Pancreas (tissue), 10 donors: ENCODE measurements around the gene JSRP1. TPM values are rescaled to one million over a fixed set of nuclear protein-coding genes. Genes with fewer than 3 reads are reported as not detected.

Source experiments
- ATAC-seq, 4 donors: fragments of 200-7000 bp; cut with Tn5 transposase; one replicate each; pipeline versions ENCODE4 v1.8.0 to v1.9.1; 2020; ENCODE audit warnings: mild to moderate bottlenecking in 4 of 4, moderate library complexity in 4 of 4
- DNase-seq, 6 donors: peaks; one replicate each; pipeline ENCODE4 v3.0.0-alpha.2; 2020
- FAIRE-seq: peaks from 2 replicates; lab custom pipeline; 2012; peaks lifted over from hg19 to GRCh38; lab: Jason Lieb, UNC
- H3K27ac ChIP-seq, 4 donors: fragments of 200-600 bp; sonication (generic); 1 replicate in 3 of 4; 2 replicates in 1 of 4; pipeline versions ENCODE4 v1.5.0 to v1.8.0; 2020
- H3K27me3 ChIP-seq, 4 donors: fragments of 200-600 bp; one replicate each; pipeline ENCODE4 v1.8.0; 2021
- H3K36me3 ChIP-seq, 3 donors: fragments of 200-600 bp; sonication (generic) in 1 of 3; one replicate each; pipeline versions ENCODE4 v1.5.0 to v1.8.0; 2020 to 2021
- H3K4me1 ChIP-seq, 3 donors: fragments of 200-600 bp; one replicate each; pipeline ENCODE4 v1.8.0; 2021
- H3K4me3 ChIP-seq, 4 donors: fragments of 200-600 bp; sonication (generic) in 2 of 4; one replicate each; pipeline versions ENCODE4 v1.5.0 to v1.8.0; 2020 to 2021
- H3K9me3 ChIP-seq, 4 donors: fragments of 200-600 bp; one replicate each; pipeline ENCODE4 v1.8.0; 2021
- WGBS, 2 donors: extraction: QIAGEN DNeasy Blood & Tissue Kit; methylation state at CpG; one replicate each; pipeline ENCODE4 v1.1.7; 2013; 5-methylcytosine and 5-hydroxymethylcytosine counted together
- intact Hi-C, 3 donors: fragments of 100-400 bp; cut with DNase I; formaldehyde crosslinking; loops; one replicate each; pipeline versions ENCODE4 v1.11.1 to v1.14.2; 2022
- polyA plus RNA-seq, 2 donors: library from polyadenylated mRNA; stranded (reverse); fragments of 200-250 nt; gene quantifications; one replicate each; pipeline ENCODE4 v1.2.3, GENCODE V29; 2013
- total RNA-seq, 6 donors: library from RNA; stranded (reverse); fragmentation: NEBNext Ultra II Directional in 4 of 6; extraction: Animal tissue kit (Norgen Biotek cat#: 25700) in 4 of 6; gene quantifications; one replicate each; pipeline versions ENCODE4 v1.2.1 to v1.2.4, GENCODE V29; 2021 to 2023
- TF ChIP-seq, protein P1 (sequence below), 4 donors: fragments of 200-600 bp; sonication (generic) in 3 of 4; IDR thresholded peaks; one replicate each; pipeline versions ENCODE4 v1.5.0 to v1.8.0; 2021; ENCODE audit warnings: antibody characterized with exemption in 4 of 4
- donor health status: healthy with polysubstance abuse.
- donor health status: DM: no; HTN: no; CAD: no; lungs with moderate emphysema.
- donor health status: DM: no; HTN: no; CAD: no.
- donor health status: control.
- donor health status: control.
- donor health status: Bipolar disorder and iron deficiency.
- donor health status: DM: yes; HTN: yes; CAD: no.
- donor health status: DM: no; HTN: no; CAD: no.
- donor health status: DM: no; HTN: no; CAD: no.
- donor health status: DM: yes; HTN: yes; CAD: no.

Gene JSRP1
- total and polyA plus RNA-seq, 8 donors, result 0.29 to 4.0 (median 1.0) TPM; not detected in 2

DNA sequence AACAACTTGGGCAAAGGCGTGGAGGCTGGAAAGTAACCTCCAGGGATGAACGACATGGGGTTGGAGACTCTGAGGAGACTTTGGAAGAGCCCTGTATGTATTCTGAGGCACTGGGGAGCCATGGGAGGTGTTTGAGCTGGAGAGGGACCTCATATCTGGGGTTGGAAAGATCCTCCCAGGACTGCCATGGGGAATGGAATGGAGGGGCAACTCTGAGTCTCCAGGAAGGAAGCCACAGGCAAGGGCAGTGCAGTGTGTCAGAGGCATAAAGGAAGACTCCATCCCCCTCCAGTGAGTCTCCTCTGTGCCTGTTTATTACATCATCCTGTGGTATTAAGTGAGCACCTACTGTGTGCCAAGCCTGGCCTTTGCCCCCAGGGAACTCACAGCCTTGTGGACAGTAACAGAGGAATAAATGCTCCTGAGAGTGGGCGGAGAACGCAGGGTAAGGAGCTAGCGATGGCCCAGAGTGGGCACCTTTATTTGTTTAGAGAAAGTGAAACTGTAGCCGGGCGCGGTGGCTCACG is 18.0 kb upstream of the JSRP1 start:
- no peaks in the 10 kb centered on the region for H3K9me3 ChIP-seq
- TF ChIP-seq, protein P1, sequence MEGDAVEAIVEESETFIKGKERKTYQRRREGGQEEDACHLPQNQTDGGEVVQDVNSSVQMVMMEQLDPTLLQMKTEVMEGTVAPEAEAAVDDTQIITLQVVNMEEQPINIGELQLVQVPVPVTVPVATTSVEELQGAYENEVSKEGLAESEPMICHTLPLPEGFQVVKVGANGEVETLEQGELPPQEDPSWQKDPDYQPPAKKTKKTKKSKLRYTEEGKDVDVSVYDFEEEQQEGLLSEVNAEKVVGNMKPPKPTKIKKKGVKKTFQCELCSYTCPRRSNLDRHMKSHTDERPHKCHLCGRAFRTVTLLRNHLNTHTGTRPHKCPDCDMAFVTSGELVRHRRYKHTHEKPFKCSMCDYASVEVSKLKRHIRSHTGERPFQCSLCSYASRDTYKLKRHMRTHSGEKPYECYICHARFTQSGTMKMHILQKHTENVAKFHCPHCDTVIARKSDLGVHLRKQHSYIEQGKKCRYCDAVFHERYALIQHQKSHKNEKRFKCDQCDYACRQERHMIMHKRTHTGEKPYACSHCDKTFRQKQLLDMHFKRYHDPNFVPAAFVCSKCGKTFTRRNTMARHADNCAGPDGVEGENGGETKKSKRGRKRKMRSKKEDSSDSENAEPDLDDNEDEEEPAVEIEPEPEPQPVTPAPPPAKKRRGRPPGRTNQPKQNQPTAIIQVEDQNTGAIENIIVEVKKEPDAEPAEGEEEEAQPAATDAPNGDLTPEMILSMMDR (IDR thresholded peaks at IDR 0.05), result no peak
- H3K27me3 ChIP-seq, result no peaks in the 10 kb centered on the region
- intact Hi-C loops, result loop anchor here in 1 of 3 donors (5.0 kb wide), 1 partner anchor 37 kb away; the partner anchor contains the start of genes PLEKHJ1 and SF3A2
- ATAC-seq (no peak), DNase-seq (no peak), FAIRE-seq (no peak)
- peak overlapping the region in 1 of 4 donors; percentile 28 for H3K4me3 ChIP-seq
- H3K27ac ChIP-seq, result peak overlapping the region in 3 of 4 donors; percentile 8 to 70 (median 54)
- WGBS, 2 donors, result 86 to 90% methylated on average over 9 of the region's 9 CpGs
- peaks cover 8 to 18% (median 12%) of the 10 kb centered on the region in 3 donors for H3K4me1 ChIP-seq
- peaks cover 0 to 13% (median 5%) of the 10 kb centered on the region in 3 donors for H3K36me3 ChIP-seq

GRCh38 chr19:2273356-2274184 is 17.4 kb upstream of the JSRP1 start:
- 13 to 17% methylated on average over 42 to 45 of the region's 45 CpGs for WGBS, 2 donors
- H3K4me1 ChIP-seq, result peaks cover 8 to 21% (median 14%) of the 10 kb centered on the region in 3 donors
- peak overlapping the region in 2 of 4 donors; percentile 54 to 70 for H3K27ac ChIP-seq
- intact Hi-C loops, result loop anchor here in 1 of 3 donors (5.0 kb wide), 1 partner anchor 36 kb away; the partner anchor contains the start of genes PLEKHJ1 and SF3A2
- no peaks in the 10 kb centered on the region for H3K27me3 ChIP-seq
- H3K9me3 ChIP-seq, result no peaks in the 10 kb centered on the region
- DNase-seq (peak; percentile 60 to 94 (median 83)), FAIRE-seq (no peak), ATAC-seq (peak; percentile 26 to 32 (median 29))
- H3K4me3 ChIP-seq, result peak overlapping the region in 2 of 4 donors; percentile 11 to 28
- TF ChIP-seq, protein P1 (IDR thresholded peaks at IDR 0.05), result peak; percentile 91 to 98 (median 96)
- H3K36me3 ChIP-seq, result peaks cover 0 to 13% (median 5%) of the 10 kb centered on the region in 3 donors

DNA sequence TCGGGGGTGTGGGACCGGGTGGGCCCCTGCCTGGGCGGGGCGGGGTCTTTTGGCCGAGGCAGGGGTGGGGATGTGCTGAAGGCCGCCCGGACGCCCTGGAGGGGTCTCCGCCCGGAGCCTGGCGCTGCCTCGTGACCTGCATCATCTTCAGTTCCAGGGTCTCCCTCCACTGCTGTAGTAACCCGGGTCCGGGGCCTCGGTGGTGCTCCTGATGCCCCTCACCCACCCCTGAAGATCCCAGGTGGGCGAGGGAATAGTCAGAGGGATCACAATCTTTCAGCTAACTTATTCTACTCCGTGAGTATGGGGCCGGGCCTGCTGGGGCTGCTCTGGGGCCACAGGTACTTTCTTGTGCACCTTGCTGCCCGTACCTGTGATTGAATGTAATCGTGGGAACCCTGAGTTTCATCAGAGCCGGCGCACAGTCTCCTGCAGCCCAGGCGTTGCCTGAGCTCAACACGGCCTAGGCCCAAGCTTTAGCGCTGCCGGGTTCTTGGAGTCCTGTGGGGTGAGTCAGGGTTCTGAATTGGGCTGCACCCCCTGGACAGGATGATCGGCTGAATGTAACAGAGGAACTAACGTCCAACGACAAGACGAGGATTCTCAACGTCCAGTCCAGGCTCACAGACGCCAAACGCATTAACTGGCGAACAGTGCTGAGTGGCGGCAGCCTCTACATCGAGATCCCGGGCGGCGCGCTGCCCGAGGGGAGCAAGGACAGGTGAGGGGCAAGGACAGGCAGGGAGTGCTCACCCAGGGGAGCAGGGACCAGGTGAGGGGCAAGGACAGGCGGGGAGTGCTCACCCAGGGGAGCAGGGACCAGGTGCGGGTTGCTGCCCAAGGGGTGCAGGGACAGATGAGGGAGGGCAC is 15.3 kb upstream of the JSRP1 start:
- FAIRE-seq (no peak), DNase-seq (peak in 1 of 6 donors; percentile 48)
- peak overlapping the region; percentile 97 to 100 (median 98) for H3K27ac ChIP-seq

More for the DNA sequence above, 15.3 kb upstream of the JSRP1 start:
- no peak for ATAC-seq
- H3K9me3 ChIP-seq, result no peaks in the 10 kb centered on the region
- peak overlapping the region; percentile 82 to 99 (median 98) for H3K4me3 ChIP-seq
- no peaks in the 10 kb centered on the region for H3K27me3 ChIP-seq
- H3K4me1 ChIP-seq, result peaks cover 8 to 25% (median 20%) of the 10 kb centered on the region in 3 donors
- peaks cover 0 to 13% (median 5%) of the 10 kb centered on the region in 3 donors for H3K36me3 ChIP-seq
- intact Hi-C loops, result loop anchor here in 1 of 3 donors (5.0 kb wide), 1 partner anchor 34 kb away; the partner anchor contains the start of genes PLEKHJ1 and SF3A2
- WGBS, 2 donors, result 13 to 15% methylated on average over 43 of the region's 43 CpGs
- TF ChIP-seq, protein P1 (IDR thresholded peaks at IDR 0.05), result no peak
